Mucosa of rectum (tissue), 2 donors: ENCODE data around the gene UQCC2.

Experiments
- H3K27ac ChIP-seq, 2 donors: one replicate each; pipeline ENCODE4 v1.7.0; 2013; ENCODE audit warnings: inconsistent platforms in 2 of 2, low read depth in 2 of 2, low read length in 2 of 2
- H3K27me3 ChIP-seq, 2 donors: one replicate each; pipeline ENCODE4 v1.7.0; 2013; ENCODE audit warnings: low read length in 2 of 2; ENCODE audit not compliant: control insufficient read depth in 2 of 2, insufficient read depth in 2 of 2
- H3K36me3 ChIP-seq, 2 donors: one replicate each; pipeline ENCODE4 v1.7.0; 2013; ENCODE audit warnings: low read length in 2 of 2; ENCODE audit not compliant: control insufficient read depth in 2 of 2, insufficient read depth in 2 of 2
- H3K4me1 ChIP-seq, 2 donors: one replicate each; pipeline ENCODE4 v1.7.0; 2013; ENCODE audit warnings: low read length in 2 of 2, mild to moderate bottlenecking in 1 of 2; ENCODE audit not compliant: control insufficient read depth in 2 of 2, insufficient read depth in 2 of 2
- H3K4me3 ChIP-seq, 2 donors: one replicate each; pipeline ENCODE4 v1.7.0; 2013; ENCODE audit warnings: low read length in 2 of 2
- H3K9ac ChIP-seq, 2 donors: one replicate each; pipeline ENCODE4 v1.7.0; 2013; ENCODE audit warnings: low read length in 2 of 2, low read depth in 1 of 2, mild to moderate bottlenecking in 1 of 2
- H3K9me3 ChIP-seq, 2 donors: one replicate each; pipeline ENCODE4 v1.7.0; 2013; ENCODE audit warnings: low read length in 2 of 2; ENCODE audit not compliant: control insufficient read depth in 2 of 2
- donor health status: healthy.
- donor health status: Normal muscosa, but diverticular disease.

The UQCC2 gene

DNA sequence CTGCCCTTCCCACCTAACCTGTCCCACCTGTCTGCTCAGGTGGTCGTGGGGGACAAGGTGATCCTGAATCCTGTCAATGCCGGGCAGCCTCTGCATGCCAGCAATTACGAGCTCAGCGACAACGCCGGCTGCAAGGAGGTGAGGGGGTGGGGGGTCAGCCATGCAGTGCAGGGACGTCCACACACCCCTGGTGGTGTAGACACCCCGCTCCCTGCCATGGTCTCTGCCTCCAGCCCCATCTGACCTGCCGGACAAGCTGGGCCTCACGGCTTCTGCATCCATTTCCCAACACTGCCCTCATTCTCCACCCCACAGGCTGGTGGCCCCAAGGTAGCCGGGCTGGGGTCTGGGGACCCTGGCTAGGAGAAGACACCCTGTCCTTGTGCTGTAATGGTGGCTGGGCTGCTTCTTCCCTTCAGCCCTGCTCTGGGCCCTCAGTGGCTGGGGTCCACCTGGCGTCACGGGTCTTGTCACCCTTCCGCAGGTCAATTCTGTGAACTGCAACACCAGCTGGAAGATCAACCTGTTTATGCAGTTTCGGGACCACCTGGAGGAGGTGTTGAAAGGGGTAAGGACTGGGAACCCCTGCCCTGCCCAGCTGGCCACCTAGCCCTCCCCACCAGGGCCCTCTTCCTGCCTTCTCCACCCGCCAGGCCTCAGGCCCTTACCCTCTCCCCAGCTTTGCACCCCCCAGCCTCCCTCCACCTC, 52.4 kb downstream of the UQCC2 start:
- no peak overlapping the region for H3K4me3 ChIP-seq
- H3K27ac ChIP-seq = no peak overlapping the region
- no peaks in the 10 kb centered on the region for H3K27me3 ChIP-seq
- H3K4me1 ChIP-seq = no peaks in the 10 kb centered on the region
- H3K9ac ChIP-seq = no peak overlapping the region
- H3K36me3 ChIP-seq = peaks cover 44 to 64% of the 10 kb centered on the region in 2 donors
- no peaks in the 10 kb centered on the region for H3K9me3 ChIP-seq

DNA sequence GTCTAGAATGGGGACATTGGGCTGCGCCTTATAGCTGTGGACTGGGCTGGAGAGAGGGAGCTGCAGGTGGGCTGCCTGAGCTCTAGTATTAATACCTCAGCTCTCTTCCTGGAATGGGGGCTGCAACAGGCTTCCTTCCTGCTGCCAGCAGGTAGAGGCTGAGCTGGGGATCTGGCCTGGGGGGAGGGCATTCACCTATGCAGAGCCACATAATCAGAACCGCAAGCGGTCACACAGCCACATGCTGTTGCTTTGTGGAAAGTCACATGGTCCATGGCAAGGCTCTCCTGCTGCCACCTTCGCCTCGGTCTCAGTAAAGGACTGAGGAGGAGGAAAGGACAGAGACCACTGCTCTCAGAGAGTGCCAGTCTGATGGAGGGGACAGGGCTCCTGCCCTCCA, 54.7 kb downstream of the UQCC2 start:
- no peak overlapping the region for H3K4me3 ChIP-seq
- H3K36me3 ChIP-seq = peaks cover 40 to 52% of the 10 kb centered on the region in 2 donors
- H3K27me3 ChIP-seq = no peaks in the 10 kb centered on the region
- H3K9me3 ChIP-seq = no peaks in the 10 kb centered on the region
- H3K9ac ChIP-seq = no peak overlapping the region
- no peaks in the 10 kb centered on the region for H3K4me1 ChIP-seq
- H3K27ac ChIP-seq = no peak overlapping the region

DNA sequence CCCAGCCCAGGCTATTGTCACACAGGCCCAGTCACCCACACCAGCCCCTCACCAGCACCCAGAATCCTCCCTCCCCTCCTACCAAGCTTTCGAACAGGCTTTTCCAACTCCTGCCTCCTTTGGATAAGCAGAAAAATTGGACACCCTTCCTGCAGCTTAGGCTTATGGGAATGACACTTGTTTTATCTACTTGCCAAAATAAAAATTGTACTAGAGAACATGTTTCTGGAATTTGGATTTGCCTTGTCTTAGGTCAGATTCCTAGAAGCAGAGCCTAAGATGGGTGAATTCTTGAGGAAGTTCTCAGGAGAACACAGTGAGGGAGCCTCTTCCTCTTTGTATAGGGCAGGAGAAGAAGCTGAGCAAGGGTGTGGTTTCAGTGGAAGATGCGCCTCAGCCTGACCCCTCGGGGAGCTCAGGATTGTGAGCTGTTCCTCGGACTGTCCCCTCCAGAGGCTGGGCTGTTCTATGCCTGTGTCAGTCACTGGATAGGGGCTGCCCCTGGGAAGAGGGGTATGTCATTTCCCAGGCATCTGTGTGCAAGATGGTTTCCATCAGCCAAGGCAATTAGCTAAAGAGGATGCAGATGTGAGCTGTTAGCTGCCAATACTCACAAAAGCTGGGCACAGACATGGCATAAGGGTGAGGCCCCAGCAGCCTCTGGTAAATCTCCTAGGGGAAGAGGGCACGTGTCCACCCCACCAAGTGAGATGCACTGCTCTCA, 56.5 kb downstream of the UQCC2 start:
- Histone ChIP-seq H3K27me3 (no peaks in the 10 kb centered on the region), H3K4me3 (no peak overlapping the region), H3K27ac (no peak overlapping the region), H3K9ac (no peak overlapping the region), H3K9me3 (no peaks in the 10 kb centered on the region), H3K36me3 (peaks cover 38 to 49% of the 10 kb centered on the region in 2 donors), H3K4me1 (no peaks in the 10 kb centered on the region)

DNA sequence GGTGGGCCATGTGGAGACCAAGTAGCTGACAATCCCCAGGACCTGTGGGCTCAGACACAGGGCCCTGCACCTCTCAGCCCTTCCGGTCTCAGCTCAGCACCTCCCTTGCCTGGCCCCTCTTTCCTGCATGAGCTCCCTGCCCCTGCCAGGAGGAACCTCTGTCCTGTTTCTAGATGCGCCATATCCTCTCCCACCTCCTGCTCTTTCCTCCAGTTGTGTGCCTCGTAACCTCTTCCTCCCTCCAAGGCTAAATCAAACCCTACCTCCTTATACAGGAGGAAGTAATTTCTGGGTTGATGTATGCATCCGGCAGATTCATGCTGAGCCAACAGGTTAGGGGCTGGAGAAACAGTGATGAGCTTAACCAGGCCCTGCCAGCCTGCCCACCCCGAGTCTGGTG, 59.5 kb downstream of the UQCC2 start:
- Histone ChIP-seq H3K9ac (no peak overlapping the region), H3K9me3 (no peaks in the 10 kb centered on the region), H3K4me1 (no peaks in the 10 kb centered on the region), H3K36me3 (peaks cover 21 to 37% of the 10 kb centered on the region in 2 donors), H3K27ac (no peak overlapping the region), H3K4me3 (no peak overlapping the region), H3K27me3 (no peaks in the 10 kb centered on the region)

DNA sequence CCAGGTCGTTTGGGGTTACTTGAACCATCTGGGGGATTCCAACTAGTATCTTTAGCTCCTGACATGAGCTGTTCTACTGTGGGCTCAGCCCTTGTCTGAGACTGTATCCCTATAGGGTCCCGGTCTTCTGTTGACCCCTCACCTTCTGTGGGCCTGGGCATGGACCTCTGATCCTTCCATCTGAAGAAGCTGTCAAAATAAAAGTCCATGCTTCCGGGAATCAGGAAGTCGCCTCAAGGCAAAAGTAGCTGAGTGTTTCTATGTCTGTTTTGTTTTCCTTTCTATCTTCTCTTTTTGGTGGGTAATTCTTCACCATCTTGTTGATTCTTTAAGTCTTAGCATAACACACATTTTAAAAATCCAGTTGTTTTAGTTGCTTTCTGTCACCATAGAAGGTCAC, 60.1 kb downstream of the UQCC2 start:
- no peak overlapping the region for H3K4me3 ChIP-seq

More for the DNA sequence above, 60.1 kb downstream of the UQCC2 start:
- Histone ChIP-seq H3K4me1 (no peaks in the 10 kb centered on the region), H3K9ac (no peak overlapping the region), H3K36me3 (peaks cover 21 to 37% of the 10 kb centered on the region in 2 donors), H3K27me3 (no peaks in the 10 kb centered on the region), H3K9me3 (no peaks in the 10 kb centered on the region), H3K27ac (no peak overlapping the region)
